HG02885 (cell line): ENCODE data around the gene FAM240A.

Experiments
- ATAC-seq: cut with Tn5 transposase; IDR thresholded peaks from one replicate; pipeline ENCODE4 v1.9.1; 2021; ENCODE audit warnings: mild to moderate bottlenecking; ENCODE audit not compliant: unreplicated experiment, poor library complexity

FAM240A gene

DNA sequence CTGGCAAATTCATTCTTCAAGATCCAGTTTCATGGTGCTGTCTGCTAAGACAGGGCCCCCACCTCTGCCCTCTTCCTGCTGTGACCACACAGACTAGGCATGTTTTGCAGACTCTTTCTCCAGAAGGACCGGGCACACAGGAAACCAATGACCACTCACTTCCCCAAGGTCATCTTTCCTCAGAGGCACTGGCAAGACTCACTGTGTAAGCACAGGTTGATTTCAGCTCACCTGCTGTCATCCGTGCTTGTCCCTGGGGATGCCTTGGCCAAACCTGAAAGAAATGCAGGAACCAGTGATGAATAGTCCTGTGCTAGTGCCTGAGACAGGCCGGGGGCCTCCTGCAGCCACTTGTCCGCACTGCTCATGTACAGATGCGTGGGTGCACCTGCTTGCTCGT lies 47.7 kb downstream of the FAM240A start:
- no peak for ATAC-seq

DNA sequence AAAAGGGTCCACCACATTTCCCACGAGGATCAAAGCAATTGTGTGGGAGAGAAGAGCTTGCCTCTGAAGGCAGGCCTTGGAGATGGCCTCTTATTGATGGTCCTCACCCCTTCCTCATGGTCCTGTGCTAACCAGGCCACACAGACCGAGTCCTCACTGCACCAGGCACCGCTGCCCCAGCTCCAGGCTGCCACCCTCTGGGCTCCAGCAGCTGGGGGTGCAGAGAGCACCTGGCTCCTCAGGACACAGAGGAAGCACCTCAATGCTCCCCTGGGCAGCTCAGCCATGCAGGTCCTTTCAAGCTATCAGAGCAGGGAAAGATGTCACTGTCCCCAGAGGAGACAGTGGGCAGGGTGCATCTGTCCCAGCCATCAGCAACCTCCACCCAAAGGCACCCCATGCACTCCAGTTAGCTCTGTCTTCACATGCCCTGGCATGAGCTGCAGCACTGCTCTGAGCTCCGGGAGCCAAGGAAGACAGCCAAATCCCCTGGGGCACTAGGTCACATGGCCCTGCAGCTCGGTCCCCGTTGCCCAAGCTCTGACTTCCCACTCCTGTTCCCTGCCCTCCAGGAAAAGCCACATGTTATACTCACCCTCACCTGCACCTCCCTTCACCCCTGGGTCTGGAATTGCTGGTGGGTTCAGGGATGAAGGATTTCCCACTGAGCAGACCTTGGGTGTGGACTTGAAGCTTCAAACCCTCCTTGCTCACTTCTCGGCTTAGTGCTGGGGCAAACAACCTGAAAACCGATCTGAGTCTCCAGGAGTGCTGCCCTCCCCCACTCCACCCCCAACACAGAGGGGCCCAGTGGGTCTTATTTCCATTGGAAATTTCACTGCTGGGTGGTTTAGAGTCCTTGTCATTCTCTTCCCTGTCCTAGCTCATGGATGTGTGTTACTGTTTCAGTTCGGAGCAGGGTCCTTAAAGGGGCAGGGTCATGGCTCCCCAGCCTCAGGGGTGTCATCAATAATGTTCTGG lies 48.5 kb downstream of the FAM240A start:
- ATAC-seq, result no peak

DNA sequence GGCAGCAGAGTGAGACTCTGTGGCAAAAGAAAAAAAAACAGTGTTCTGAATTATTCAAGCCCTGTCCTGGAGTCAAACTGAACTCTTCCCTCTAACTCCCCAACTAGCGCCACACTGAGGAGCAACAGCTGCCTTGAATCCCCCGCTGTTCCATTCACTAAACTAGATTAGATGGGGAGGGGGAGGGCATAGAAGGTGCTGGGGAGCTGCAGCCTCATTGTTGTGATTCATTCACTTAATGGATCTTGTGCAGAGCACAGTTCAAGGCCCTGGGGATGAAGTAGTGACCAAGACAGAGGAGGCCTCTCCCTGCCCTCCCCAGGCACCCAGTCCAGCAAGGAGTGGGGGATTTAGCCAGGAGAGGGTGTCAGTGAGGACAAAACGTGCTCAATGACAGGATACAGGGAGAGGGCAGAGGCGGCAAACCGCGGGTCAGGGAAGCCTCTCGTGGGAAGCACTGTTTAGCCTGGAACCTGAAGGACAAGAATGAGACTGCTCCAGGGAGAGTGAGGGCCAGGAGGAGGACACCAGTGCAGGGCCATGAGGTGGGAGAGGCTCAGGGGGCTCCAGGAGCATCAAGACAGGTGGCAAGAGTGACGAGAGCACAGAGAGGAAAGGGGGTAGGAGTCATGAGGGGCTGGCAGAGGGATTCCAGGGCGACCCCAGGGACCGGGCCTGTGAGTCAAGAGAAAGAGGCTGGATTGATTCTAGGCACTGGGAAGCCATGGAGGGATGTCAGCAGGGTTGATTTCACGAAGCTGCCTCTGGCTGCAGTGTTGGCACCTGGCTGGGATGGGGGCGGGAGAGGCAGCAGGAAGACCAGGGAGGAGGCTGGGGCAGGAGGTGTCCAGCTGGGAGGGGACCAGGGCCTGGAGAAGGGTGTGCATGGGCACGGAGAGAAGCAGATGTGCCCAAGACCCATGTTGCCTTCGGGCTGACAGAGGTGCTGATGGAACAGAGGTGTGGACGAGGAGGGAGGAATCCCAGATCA lies 49.7 kb downstream of the FAM240A start:
- no peak for ATAC-seq

DNA sequence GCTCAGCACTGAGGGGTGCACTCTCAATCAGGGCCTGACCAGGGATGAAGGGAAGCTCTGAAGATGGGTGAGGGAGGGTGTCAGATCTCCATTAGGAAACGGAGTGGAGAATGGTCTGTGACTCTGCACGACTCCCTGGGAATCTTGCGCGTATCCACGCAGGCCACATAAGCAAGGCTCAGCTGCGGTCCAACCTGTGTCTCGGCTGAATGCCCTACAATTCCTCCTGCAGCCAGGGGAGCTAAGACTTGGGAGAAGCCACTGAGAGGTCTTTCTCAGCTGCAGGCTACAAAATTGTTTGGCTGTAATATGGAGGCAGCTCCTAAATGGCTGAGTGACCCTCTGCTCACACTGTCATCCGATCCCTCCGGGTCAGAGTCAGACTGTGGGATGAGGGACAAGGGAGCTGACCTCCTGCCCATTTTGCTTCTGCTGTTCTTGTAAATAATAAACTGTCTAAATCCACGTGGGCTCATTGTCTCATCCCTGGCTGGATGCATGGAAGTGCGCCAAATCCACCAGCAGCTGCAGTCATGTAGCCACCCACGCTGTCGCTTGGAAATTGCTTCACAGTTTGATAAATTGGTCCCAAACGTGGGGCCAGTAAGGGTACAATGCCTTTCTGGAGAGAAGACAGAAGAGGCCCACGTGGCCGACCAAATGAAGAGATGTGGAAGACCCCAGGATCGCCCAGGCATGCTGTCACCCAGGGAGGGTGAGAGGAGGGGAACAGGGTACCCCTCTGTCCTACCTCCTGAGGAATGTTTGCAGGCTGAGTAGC lies 50.6 kb downstream of the FAM240A start:
- no peak for ATAC-seq

DNA sequence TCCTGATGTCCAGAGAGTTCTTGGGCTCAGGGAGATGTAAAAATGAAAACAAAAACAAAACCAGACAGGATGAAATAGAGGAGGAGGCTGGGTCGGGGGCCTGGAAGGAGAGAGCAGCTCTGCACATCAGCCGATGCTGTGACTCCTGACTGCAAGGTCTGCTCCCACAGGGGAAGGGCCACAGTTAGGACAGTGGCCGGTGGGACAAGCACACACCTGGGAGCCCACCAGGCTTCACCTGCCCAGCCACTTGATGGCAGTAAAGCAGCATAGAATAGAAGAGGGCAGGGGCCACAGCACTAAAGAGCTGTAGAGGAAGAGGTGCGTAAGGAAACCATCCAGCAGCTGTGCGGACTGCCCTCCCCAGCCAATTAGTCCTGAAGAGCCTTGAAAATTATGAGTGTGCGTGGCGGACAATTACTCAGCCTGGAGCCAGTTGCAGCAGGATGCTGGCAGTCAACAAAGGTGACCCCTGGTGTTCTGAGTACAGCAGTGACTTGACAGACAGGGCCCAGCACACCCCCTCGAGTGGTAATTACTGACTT lies 51.3 kb downstream of the FAM240A start:
- no peak for ATAC-seq

DNA sequence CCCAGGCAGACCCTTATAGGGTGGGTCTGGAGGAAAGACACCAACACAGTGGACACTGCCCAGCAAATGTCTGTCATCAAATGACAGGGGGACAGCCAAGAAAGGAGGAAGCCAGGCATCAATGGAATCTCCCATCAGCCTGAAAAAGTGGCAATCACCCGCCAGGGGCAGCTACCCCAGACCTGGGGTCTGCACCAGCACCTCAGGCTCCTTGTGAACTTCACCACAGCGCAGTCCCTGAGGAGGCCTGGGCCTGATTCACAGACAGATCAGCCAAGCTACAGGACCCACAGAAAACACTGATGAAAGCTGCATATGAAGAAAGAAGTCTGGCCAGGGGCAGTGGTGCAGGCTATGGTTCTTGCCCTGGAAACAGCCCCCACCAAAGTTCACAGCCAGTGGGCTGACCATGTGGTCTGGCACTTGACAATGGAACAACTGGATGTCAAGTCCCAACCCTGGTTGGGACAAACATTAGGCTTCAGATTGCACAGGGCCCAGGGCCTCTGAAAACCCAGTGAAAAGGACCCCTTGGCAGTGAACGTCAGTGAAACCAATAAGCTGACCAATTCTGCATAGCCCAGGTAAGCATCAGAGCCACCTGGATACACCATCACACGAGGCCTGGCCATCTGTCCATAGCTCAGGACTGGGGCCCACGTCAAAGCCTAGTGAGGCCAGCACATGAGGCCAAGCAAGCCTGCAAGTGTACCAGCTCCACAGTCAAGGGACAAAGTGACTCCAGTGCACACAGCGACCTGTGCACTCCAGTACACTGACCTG lies 52.1 kb downstream of the FAM240A start:
- no peak for ATAC-seq

DNA sequence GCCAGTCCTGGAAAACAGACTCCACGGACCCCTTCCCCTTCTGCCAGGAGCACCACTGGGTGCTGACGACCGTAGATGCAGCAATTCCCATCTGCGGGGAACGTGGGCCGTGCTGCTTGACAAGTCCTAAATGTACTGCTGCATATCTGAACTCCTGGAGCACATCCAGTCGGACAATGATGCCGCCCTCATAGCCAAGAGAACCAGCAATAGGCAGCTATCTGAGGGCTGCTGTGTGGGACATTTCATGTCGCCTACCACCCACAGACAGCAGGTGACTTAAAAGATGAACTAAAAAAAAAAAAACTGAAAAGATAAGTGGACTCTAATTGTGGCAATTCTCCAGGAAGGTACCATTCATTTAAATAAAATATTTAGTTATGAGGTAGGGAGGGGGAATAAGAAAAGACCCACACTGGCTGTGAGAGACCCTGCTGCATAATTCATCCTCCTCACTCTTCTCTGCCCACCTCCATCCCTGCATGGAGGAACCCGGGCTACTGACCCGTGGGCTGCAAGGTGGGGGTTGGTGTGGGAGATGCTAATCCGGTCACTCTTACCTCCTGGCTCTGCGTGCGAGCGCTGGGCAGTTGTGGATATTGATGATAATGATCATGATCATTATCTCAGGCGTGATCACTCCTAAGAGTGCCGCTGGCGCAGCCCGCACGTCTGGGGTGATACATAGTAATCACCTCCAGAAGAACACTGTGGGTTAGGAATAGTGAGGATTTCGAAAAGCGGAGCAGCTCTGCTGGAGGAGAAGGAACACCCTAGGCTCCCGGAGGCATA lies 52.8 kb downstream of the FAM240A start:
- no peak for ATAC-seq

DNA sequence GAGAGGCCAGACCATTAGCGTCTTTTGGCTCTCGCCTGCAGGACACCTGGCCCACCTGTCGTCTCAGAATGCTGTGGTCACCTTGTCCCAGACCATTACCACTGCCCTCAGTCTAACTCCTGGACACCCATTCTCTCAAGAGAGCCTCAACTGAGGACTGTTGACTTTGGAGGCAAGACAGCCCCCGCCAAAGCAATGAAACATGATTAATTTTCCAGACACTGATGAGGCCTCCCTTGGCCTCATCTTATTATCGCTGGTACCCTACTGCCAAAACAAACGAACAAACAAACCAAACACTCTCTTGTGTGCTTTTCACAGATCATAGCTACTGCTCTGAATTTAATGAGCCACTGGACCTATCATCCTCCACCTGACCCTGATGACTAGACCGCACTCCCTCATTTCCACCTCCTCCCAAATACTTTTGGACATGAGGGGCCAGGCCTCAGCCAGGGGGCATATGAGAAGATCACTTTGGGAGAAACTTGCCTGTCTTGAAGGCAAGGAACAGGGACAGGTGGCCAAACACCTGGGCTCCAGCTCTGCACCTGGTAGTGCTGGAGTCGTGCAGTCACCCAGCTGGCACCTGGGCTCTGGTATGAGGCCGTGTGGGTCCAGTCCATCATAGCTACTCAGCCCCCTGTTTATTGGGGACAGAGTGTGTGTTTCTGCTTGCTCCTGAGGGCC lies 53.6 kb downstream of the FAM240A start:
- no peak for ATAC-seq

DNA sequence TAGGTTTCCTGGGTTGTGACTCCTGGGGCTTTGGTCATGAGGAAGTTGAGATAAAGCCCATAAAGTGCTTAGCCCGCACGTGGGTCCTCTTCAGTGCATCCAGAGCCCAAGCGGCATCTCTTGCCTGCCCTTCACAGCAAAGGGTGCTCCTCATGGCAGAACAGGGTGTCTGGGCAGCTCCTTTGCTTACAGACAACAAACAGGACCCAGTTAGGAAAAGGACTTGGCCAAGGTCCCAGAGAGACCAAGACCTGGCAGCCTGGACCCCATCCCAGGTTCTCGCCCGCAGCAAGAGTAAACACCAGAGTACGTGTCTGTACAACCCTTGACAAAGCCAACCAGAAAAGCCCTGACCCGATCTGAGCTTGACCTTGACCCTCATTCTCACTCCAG lies 54.1 kb downstream of the FAM240A start:
- ATAC-seq, result no peak

DNA sequence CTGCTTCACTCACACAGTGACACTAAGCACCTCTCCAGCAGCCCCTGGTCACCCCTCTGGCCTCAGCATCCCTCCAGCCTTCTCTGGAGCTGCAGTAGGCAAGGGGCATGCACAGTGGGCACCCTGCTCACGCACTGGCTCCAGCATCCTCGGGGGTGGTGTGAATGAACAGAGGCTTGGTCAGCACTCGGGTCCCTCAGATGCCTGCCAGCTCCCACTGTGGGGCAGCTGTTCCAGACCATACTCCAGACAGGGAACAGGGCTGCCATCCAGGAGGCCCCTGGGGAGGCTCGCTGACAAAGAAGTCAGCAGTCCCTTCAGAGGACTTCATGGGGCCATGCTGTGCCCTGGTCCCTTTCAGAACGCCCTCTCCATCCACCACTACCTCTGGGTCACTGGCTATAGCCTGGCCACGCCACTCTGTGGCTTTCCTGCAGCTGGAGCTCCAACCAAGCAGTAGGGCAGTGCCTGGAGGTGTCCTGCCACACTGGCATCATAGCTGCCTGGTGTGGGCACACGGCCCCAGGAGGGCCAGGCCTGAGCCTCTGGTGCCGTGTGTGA lies 54.8 kb downstream of the FAM240A start:
- ATAC-seq, result no peak

DNA sequence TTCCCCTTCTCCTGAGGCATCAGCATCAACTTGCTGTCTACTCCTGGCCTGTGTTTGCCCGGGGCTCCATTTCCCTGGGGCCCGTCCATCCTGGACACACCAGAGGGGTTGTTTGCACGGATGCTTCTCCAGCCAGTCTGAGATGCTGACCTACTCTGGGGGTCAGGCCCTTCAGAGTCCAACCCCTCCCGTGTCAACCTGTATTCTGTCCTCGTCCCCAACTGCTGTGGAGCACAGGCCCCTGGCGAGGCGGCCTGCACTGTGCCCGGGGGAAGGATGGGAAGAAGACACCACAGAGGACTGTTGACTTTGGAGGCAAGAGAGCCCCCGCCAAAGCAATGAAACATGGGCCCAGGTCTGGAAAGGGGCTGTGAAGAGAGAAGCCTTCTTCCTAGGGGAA lies 55.3 kb downstream of the FAM240A start:
- no peak for ATAC-seq

DNA sequence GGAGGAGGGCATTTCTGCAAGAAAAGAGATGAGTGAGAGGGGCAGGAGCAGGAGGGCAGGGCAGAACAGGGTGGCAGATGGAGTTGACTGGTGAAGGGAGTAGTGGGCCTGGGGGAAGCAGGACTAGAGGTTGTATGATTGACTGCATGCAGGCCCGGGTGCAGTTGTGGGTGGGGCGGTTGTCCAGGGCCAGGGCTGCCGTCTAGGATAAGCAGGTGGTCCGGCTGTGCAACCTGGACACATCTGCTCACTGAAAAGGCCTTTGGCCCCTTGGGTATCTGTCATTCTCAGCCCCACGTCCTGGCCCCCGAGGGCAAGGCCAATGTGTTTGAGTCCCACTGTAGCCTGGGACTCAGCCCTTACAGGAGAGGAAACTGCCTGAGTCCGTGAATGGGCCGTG lies 55.8 kb downstream of the FAM240A start:
- ATAC-seq, result no peak

DNA sequence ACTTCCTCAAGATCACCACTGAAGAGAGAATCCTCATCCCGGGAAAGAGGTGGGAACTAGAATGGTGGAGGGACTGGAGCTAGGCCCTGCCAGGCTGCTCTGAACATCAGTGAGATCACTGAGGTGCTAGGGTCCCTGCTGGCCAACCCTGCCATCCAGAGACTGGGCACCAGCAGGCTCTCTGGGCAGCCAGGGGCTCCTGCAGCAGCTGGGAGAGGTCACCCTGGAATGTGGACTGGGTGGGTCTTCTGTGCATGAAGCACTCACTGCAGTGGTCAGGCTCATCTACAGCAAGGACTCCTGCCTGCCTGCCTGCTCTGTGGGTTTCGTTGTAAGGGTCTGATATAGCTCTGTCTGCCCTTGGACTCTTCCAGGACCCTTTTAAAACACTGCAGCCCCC lies 56.3 kb downstream of the FAM240A start:
- ATAC-seq, result no peak

DNA sequence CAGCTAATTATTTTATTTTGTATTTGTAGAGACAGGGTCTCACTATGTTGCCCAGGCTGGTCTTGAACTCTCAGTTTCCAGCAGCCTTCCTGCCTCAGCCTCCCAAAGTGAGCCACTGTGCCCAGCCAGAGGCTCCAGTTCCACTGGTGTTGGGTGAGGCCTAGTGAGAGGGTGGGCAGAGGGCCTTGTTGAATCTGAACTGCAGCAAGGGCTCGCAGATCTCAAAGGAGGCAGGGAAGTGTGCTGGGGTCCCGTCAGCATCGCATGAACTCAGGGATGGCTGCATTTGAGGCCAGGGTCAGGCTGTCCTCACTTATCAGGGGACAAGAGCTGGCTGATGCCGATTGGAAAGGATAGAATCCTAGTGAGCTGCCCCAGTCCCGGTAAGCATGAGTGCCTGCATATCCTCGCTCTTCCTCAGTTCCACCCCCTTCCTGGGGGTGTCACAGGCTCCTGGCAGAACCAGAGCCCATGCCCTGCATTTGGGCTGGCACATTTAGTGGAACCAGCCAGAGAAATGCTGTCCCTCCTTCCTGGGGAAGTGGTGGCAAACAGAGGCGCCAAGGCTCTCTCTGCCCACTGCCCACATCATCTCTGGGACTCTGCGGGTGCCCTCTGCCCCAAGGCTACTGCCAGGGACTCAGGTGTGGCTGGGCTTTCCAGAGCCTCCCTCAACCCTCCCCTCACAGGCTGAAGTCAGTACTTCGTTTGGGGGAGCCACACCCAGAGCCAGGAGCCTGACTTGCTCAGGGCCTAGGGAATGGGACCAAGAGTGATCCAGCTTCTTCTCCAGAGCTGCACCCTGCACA lies 57.1 kb downstream of the FAM240A start:
- no peak for ATAC-seq

DNA sequence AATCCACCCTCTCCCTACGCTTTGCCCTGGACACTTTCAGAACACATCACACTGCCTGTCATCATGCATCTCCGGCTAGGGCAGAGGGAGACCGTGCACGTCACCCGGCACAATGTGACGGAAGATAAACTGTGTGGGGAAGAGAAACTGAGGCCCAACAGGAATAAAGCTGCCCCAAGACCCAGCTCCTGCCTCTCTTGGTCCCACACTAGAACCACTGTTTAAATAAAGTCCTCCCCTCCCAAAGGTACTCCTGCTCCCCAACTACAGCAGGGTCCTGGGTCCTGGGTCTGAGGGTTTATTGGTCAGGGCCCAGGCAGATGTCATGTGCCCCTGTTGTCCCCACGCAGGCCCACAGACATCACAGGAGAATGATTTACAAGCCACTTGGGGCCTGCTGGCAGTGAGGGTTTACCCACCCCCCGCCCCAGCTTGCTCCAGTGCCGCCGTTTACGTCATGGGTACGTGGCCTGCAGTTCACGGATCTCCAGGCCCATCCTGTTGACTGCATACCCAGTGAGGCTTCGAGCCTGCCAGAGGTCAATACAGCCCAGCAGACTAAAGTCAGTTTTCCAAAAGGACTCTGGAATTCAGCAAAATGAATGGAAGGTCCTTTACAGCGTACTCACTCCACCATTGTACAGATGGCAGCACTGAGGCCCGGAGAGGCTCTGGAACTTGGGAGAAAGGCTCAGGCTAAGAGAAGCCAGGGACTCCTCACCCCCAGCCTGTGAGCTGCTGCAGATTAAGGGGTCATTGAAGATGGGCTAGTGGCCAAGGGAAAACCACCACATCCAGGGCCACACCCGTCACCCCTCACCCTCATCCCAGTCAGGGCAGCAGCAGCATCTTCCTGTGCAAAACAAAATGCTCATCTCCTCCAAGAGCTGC lies 57.9 kb downstream of the FAM240A start:
- no peak for ATAC-seq

DNA sequence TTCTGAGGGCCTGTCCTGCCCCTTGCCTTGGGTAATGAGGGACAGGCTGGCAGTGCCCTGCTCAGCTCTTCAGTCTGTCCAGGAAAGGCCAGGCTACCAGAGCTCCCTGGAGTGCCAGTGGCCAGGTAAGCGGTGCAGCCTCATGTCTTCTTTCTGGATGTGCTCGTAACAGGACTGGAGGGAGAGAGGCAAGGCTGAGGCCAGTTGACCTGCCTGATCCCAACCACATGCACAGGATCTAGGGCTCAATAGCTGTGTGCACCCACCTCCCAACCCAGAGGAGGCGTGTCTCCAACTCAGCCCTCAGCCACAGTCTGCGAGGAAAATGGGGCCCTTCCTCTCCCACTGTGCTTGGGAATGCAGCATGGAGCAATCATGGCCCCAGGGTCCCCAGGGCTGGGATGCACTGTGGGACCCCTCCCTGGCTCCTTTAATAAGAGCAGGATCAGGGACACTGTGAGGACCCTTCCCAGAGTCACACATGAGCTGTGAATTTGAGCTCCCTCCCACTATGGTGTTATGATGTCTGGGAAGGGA lies 58.6 kb downstream of the FAM240A start:
- no peak for ATAC-seq
